Suprapubic skin (tissue), 4 donors: Measurements from ENCODE around the gene LPXN.

Experiments
- EP300 ChIP-seq: sonication (generic); formaldehyde crosslinking; IDR thresholded peaks from one replicate; pipeline ENCODE4 v1.6.1; 2017; ENCODE audit warnings: antibody characterized with exemption
- POLR2A ChIP-seq, 2 donors: fragments of 450-650 bp; IDR thresholded peaks; one replicate each; pipeline ENCODE4 v1.6.1; 2017; ENCODE audit warnings: antibody characterized with exemption in 2 of 2, mild to moderate bottlenecking in 2 of 2, moderate library complexity in 2 of 2
- POLR2AphosphoS5 ChIP-seq, 3 donors: sonication (generic); formaldehyde crosslinking; IDR thresholded peaks; one replicate each; pipeline ENCODE4 v1.6.1; 2017; ENCODE audit warnings: antibody characterized with exemption in 3 of 3
- TF ChIP-seq, protein P1 (sequence below), 2 donors: fragments of 200-600 bp in 1 of 2; fragments of 450-650 bp in 1 of 2; sonication (generic) in 1 of 2; IDR thresholded peaks; one replicate each; pipeline ENCODE4 v1.5.1; 2016 to 2019; ENCODE audit warnings: antibody characterized with exemption in 2 of 2, mild to moderate bottlenecking in 1 of 2, moderate library complexity in 1 of 2

DNA sequence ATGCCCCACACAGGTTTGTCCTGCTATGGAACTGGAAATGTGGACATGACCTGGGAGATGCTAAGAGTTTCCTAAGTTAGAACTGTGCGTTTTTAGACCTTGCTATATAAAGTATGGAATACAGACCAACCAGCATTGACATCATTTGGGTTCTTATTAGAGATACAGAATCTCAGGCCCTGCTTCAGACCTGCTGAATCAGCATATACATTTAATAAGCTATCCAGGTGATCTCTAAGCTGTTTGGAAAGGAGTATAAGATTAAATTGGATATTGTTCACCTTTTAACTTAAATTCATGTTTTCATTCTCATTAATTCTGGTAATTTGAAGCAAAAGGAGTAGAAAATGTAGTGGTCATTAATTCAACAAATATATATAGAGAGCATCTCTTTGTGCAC lies 39.9 kb upstream of the LPXN start:
- no peak for TF ChIP-seq POLR2A (IDR thresholded peaks at IDR 0.05)
- TF ChIP-seq, protein P1, sequence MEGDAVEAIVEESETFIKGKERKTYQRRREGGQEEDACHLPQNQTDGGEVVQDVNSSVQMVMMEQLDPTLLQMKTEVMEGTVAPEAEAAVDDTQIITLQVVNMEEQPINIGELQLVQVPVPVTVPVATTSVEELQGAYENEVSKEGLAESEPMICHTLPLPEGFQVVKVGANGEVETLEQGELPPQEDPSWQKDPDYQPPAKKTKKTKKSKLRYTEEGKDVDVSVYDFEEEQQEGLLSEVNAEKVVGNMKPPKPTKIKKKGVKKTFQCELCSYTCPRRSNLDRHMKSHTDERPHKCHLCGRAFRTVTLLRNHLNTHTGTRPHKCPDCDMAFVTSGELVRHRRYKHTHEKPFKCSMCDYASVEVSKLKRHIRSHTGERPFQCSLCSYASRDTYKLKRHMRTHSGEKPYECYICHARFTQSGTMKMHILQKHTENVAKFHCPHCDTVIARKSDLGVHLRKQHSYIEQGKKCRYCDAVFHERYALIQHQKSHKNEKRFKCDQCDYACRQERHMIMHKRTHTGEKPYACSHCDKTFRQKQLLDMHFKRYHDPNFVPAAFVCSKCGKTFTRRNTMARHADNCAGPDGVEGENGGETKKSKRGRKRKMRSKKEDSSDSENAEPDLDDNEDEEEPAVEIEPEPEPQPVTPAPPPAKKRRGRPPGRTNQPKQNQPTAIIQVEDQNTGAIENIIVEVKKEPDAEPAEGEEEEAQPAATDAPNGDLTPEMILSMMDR (IDR thresholded peaks at IDR 0.05) = no peak
- TF ChIP-seq EP300 = no peak
- no peak for TF ChIP-seq POLR2AphosphoS5 (IDR thresholded peaks at IDR 0.05)
